ENCODE measurements around the gene CLEC4G.

CLEC4G gene

DNA sequence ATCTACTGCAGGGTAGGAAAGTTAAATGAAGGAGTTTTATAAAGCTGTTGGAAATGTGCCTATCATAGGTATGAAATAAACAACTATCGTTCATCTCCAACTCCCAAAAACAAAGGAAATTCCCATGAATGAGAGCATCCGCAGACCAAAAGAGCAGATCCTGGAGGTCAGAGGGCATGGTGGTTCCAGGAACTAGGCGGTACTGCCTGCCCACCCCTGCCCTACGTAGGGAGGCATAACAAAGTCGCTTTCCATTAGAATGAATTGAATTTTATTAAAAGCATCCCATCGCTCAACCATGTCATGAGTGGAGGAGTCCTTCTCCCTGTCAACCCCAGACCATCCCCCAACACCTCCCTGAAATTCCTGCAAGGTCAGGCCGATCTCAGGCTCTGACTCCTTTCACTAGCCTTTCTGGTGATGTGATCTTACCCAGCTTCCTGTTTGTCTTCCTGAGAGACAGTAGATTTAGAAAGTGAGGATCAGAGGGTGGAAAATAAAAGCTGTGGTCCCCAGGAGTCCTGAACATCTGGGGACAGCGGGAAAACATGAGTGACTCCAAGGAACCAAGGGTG lies 30.9 kb upstream of the CLEC4G start, which contains the start of gene CLEC4M:
CLEC4M (plus strand) TSS at position 525 of the 575 bp plus-strand sequence; CDS start at position 549, 24 bp downstream.
- no peak within 1 kb of the TSS for H3K4me3 ChIP-seq (ENCODE audit: low read depth, low read length)
- TF ChIP-seq, protein P1, sequence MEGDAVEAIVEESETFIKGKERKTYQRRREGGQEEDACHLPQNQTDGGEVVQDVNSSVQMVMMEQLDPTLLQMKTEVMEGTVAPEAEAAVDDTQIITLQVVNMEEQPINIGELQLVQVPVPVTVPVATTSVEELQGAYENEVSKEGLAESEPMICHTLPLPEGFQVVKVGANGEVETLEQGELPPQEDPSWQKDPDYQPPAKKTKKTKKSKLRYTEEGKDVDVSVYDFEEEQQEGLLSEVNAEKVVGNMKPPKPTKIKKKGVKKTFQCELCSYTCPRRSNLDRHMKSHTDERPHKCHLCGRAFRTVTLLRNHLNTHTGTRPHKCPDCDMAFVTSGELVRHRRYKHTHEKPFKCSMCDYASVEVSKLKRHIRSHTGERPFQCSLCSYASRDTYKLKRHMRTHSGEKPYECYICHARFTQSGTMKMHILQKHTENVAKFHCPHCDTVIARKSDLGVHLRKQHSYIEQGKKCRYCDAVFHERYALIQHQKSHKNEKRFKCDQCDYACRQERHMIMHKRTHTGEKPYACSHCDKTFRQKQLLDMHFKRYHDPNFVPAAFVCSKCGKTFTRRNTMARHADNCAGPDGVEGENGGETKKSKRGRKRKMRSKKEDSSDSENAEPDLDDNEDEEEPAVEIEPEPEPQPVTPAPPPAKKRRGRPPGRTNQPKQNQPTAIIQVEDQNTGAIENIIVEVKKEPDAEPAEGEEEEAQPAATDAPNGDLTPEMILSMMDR (IDR thresholded peaks at IDR 0.05; ENCODE audit: insufficient read depth, low read depth, low read length, missing control alignments): no peak
- no peak for DNase-seq (ENCODE audit: low read depth)

DNA sequence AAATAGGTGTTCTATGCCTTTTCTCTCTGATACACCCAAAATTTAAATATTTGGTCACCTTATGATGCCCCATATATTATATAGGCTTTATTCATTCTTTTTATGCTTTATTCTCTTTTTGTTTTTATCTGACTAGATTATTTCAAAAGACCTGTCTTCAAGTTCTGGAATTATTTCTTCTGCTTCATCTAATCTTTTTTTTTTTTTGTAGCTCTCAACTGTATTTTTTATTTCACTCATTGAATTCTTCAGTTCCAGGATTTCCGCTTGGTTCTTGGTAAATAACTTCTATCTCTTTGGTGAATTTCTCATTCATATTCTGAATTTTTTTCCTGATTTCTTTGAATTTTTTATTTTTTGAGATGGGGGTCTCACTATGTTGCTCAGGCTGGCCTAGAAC lies 27.2 kb upstream of the CLEC4G start:
- TF ChIP-seq, protein P1 (IDR thresholded peaks at IDR 0.05; ENCODE audit: insufficient read depth, low read depth, low read length, missing control alignments): no peak
- no peak overlapping the region for H3K4me3 ChIP-seq (ENCODE audit: low read depth, low read length)
- no peak for DNase-seq (ENCODE audit: low read depth)

DNA sequence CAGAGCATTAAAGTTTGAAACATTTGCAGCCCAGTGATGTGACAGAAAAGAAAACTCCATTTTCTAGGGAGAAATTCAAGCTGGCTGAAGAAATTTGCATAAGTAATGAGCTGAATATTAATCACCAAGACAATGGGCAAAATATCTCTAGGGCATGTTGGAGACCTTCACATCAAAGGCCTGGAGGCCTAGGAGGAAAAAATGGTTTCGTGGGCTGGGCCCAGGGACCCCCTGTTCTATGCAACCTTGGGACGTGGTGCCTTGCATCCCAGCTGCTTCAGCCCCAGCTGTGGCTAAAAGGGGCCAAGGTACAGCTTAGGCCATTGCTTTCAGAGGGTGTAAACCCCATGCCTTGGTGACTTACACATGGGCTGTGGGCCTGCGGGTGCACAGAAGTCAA lies 25.4 kb upstream of the CLEC4G start:
- DNase-seq (ENCODE audit: low read depth): no peak
- H3K4me3 ChIP-seq (ENCODE audit: low read depth, low read length): no peak overlapping the region

DNA sequence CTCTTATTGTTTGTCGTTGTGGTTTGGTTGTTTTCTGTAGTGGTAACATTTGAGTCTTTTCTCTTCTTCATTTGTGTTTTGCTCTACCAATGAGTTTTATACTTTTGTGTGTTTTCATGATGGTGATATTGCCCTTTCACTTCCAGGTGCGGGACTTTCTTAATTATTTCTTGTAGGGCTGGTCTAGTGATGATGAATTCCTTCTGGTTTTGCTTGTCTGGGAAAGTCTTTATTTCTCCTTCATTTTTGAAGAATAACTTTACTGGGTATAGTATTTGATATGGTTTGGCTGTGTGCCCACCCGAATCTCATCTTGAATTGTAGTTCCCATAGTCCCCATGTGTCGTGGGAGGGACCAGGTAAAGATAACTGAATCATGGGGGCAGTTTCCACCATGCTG lies 24.3 kb upstream of the CLEC4G start:
- TF ChIP-seq, protein P1 (IDR thresholded peaks at IDR 0.05; ENCODE audit: insufficient read depth, low read depth, low read length, missing control alignments): no peak
- no peak for DNase-seq (ENCODE audit: low read depth)
- H3K4me3 ChIP-seq (ENCODE audit: low read depth, low read length): no peak overlapping the region

More for the DNA sequence above, 25.4 kb upstream of the CLEC4G start:
- TF ChIP-seq, protein P1 (IDR thresholded peaks at IDR 0.05; ENCODE audit: insufficient read depth, low read depth, low read length, missing control alignments): no peak

DNA sequence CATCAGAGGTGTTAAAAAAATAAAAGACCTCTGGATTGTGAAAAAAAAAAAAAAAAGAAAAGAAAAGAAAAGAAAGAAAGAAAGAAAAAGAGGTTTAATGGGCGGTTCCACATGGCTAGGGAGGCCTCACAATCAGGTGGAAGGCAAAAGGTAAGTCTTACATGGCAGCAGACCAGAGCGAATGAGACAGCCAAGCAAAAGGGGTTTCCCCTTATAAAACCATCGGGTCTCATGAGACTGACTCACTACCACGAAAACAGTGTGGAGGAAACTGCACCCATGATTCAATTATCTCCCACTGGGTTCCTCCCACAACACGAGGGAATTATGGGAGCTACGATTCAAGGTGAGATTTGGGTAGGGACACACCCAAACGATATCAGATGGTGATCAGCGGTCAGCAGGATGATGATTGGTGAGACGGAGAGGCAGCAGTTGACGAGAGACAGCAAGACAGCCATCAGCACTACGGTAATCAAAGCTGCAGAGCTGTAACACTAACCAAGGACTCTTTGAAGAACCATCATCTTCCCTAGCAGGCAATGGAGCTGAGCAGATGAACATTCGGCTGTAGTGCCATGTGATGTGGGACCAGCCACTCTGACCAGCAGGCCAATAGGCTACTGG lies 19.4 kb upstream of the CLEC4G start:
- H3K4me3 ChIP-seq (ENCODE audit: low read depth, low read length): no peak overlapping the region
- TF ChIP-seq, protein P1 (IDR thresholded peaks at IDR 0.05; ENCODE audit: insufficient read depth, low read depth, low read length, missing control alignments): no peak
- DNase-seq (ENCODE audit: low read depth): peak; percentile 76

DNA sequence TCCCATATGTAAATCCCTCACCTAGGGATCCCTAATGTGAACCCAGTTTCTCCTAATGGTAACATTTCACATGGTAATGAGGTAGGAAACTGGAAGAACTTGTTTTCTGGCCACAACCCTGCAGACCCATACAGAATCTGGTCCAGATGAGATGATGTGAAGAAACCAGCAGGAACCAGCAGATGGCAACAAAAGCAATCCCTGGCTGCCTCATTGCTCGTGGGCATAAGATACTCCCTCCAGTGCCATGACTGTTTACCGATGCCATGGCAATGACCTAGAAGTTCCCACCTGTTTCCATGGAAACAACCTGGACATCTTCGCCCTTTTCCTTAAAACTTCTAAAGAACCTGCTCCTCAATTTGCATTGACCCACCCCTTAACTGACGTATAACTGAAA lies 16.8 kb upstream of the CLEC4G start:
- H3K4me3 ChIP-seq (ENCODE audit: low read depth, low read length): no peak overlapping the region
- TF ChIP-seq, protein P1 (IDR thresholded peaks at IDR 0.05; ENCODE audit: insufficient read depth, low read depth, low read length, missing control alignments): peak; percentile 22
- peak; percentile 59 for DNase-seq (ENCODE audit: low read depth)
